Forelimb muscle (tissue), 1 donor: ENCODE results near the gene SSR2. TPM values are rescaled to one million over a fixed set of nuclear protein-coding genes. Genes with fewer than 3 reads are reported as not detected.
"Not testable (repeated sequence)": the region's sequence is repeated elsewhere in the genome, so short reads cannot be mapped to it uniquely, and the experiment has no call there.

Experiments
- DNase-seq: peaks from one replicate; pipeline ENCODE4 v3.0.0-alpha.2; 2013; ENCODE audit warnings: low read depth
- polyA plus RNA-seq: library from polyadenylated mRNA; unstranded; fragments of 120-200 nt; gene quantifications from one replicate; pipeline ENCODE4 v1.2.1, GENCODE V29; 2013; ENCODE audit not compliant: insufficient read length

SSR2 gene
- polyA plus RNA-seq, 1 donor: 218 TPM

- no peak for DNase-seq
Measured at GRCh38 chr1:156048663-156049258, 28.0 kb upstream of the SSR2 start.

- DNase-seq: no peak
Measured at GRCh38 chr1:156045076-156045475, 24.3 kb upstream of the SSR2 start.

- no peak for DNase-seq
Measured at GRCh38 chr1:156042828-156043227, 22.1 kb upstream of the SSR2 start.

GRCh38 chr1:156034991-156035390, 14.2 kb upstream of the SSR2 start:
- DNase-seq: not testable (repeated sequence)

GRCh38 chr1:156033011-156033410, 12.3 kb upstream of the SSR2 start:
- DNase-seq: no peak

GRCh38 chr1:156026588-156026987, 5.8 kb upstream of the SSR2 start:
- DNase-seq: no peak

- DNase-seq: no peak
Measured at GRCh38 chr1:156025876-156026275, 5.1 kb upstream of the SSR2 start.

- DNase-seq: no peak
Measured at GRCh38 chr1:156024801-156025200, 4.0 kb upstream of the SSR2 start.

- no peak for DNase-seq
Measured at GRCh38 chr1:156021954-156022353, 1.2 kb upstream of the SSR2 start.

GRCh38 chr1:156021093-156021428, 310 bp upstream of the SSR2 start:
- no peak for DNase-seq

GRCh38 chr1:156019946-156020292, 832 bp downstream of the SSR2 start:
- DNase-seq: no peak

GRCh38 chr1:156014829-156015228, 5.9 kb downstream of the SSR2 start:
- no peak for DNase-seq

- DNase-seq: no peak
Measured at GRCh38 chr1:156012051-156012817, 8.5 kb downstream of the SSR2 start.

GRCh38 chr1:156009404-156009803, 11.3 kb downstream of the SSR2 start:
- no peak for DNase-seq

- DNase-seq: no peak
Measured at GRCh38 chr1:156006666-156007376, 13.9 kb downstream of the SSR2 start.

GRCh38 chr1:156004843-156005584, 15.7 kb downstream of the SSR2 start:
- no peak for DNase-seq

- no peak for DNase-seq
Measured at GRCh38 chr1:156003923-156004188, 16.9 kb downstream of the SSR2 start.

GRCh38 chr1:156002188-156002911, 18.4 kb downstream of the SSR2 start:
- DNase-seq: no peak

GRCh38 chr1:156001662-156002171, 19.0 kb downstream of the SSR2 start:
- DNase-seq: no peak

- DNase-seq: no peak
Measured at GRCh38 chr1:156001021-156001661, 19.6 kb downstream of the SSR2 start.

- no peak for DNase-seq
Measured at GRCh38 chr1:155999964-156000363, 20.8 kb downstream of the SSR2 start.
